Measurements from ENCODE around the gene CXCL16.

- TF ChIP-seq CTCF (IDR thresholded peaks at IDR 0.05 in 4 of 5, conservative IDR thresholded peaks at IDR 0.05 in 1 of 5) (no peak), POLR2A (IDR thresholded peaks at IDR 0.05) (no peak)
Observed at GRCh38 chr17:4744999-4745969, 5.6 kb upstream of the CXCL16 start.

Data from gastrocnemius medialis (tissue), 4 donors.